ENCODE results near the gene PRKCQ. TPM values are rescaled to one million over a fixed set of nuclear protein-coding genes. Genes with fewer than 3 reads are reported as not detected.

Gene PRKCQ
- total and polyA plus RNA-seq, 2 of the 8 experiments (the other 6 are each of a cell fraction or from before 2014, with no cell fraction given), result 9.1 to 22.6 TPM

DNA sequence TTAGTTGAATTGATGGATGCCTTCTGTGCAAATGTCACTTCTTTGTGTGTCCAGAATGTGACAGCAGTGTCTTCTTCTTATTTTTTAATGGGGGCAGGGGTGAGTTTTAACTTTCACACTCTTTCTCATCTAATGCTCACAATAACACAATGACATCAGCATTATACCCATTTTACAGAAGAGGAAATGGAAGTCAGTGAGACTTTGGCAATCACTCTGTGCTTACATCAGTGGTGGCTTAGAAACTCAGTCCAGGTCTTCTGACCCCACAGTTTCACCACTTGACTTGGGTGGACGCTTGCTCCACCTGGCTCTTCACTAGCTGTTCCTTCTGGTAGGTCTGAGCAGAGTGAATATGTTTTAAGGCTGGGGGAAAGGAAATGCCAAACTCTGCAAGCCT lies 124.0 kb downstream of the PRKCQ start:
- no peak overlapping the region for H2AK5ac ChIP-seq (ENCODE audit: low read depth, low read length)
- no peaks in the 10 kb centered on the region for H3K79me2 ChIP-seq (ENCODE audit: control insufficient read depth in 1 of 2, insufficient read depth in 2 of 2, low read length in 2 of 2)
- H3K27ac ChIP-seq (ENCODE audit: low read depth, low read length), result no peak overlapping the region
- no peaks in the 10 kb centered on the region for H3K79me1 ChIP-seq (ENCODE audit: low read depth, low read length)
- TF ChIP-seq, protein P1, sequence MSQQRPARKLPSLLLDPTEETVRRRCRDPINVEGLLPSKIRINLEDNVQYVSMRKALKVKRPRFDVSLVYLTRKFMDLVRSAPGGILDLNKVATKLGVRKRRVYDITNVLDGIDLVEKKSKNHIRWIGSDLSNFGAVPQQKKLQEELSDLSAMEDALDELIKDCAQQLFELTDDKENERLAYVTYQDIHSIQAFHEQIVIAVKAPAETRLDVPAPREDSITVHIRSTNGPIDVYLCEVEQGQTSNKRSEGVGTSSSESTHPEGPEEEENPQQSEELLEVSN (IDR thresholded peaks at IDR 0.05), result no peak
- TF ChIP-seq ASH2L (IDR thresholded peaks at IDR 0.05; ENCODE audit: low read length), result no peak
- TF ChIP-seq, protein P2, sequence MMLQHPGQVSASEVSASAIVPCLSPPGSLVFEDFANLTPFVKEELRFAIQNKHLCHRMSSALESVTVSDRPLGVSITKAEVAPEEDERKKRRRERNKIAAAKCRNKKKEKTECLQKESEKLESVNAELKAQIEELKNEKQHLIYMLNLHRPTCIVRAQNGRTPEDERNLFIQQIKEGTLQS (IDR thresholded peaks at IDR 0.05; ENCODE audit: insufficient read depth, low read depth, low read length), result no peak
- TF ChIP-seq, protein P3, sequence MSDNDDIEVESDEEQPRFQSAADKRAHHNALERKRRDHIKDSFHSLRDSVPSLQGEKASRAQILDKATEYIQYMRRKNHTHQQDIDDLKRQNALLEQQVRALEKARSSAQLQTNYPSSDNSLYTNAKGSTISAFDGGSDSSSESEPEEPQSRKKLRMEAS (IDR thresholded peaks at IDR 0.05), result no peak
- no peak for TF ChIP-seq KDM4A (IDR thresholded peaks at IDR 0.05; ENCODE audit: low read depth, low read length, severe bottlenecking)
- TF ChIP-seq SIX5 (IDR thresholded peaks at IDR 0.05; ENCODE audit: low read depth, low read length), result no peak
- no peak for TF ChIP-seq POLR2AphosphoS5 (IDR thresholded peaks at IDR 0.05; ENCODE audit: low read depth, low read length)
- TF ChIP-seq GTF2F1 (IDR thresholded peaks at IDR 0.05; ENCODE audit: borderline replicate concordance, low read depth, low read length), result no peak
- no peak for TF ChIP-seq FOSL1 (IDR thresholded peaks at IDR 0.05; ENCODE audit: insufficient read depth, low read depth, low read length)
- TF ChIP-seq CTBP2 (IDR thresholded peaks at IDR 0.05; ENCODE audit: borderline replicate concordance, insufficient read depth, insufficient read length, low read length), result no peak
- WGBS, 2 experiments (ENCODE audit: extremely low coverage in 1 of 2, insufficient coverage in 1 of 2, insufficient read length in 1 of 2, insufficient replicate concordance in 2 of 2, low coverage in 1 of 2, low lambda C conversion rate in 2 of 2, missing lambda C conversion rate in 1 of 2), result 88% methylated on average over 1 of the region's 1 CpG; no CpG with 5 or more reads in 1 of the 2 experiments
- H3K18ac ChIP-seq (ENCODE audit: extremely low read depth, low read length), result no peak overlapping the region
- no peak overlapping the region for H4K8ac ChIP-seq (ENCODE audit: extremely low read depth, insufficient read depth, low read length)
- no peak overlapping the region for H3K9ac ChIP-seq (replicated peaks in 1 of 4; ENCODE audit: extremely low read depth in 1 of 4, low read depth in 3 of 4, low read length in 3 of 4)
- H3K36me3 ChIP-seq (ENCODE audit: control insufficient read depth in 2 of 4, insufficient read depth in 4 of 4, low read length in 3 of 4), result peaks cover 5 to 48% (median 17%) of the 10 kb centered on the region in 4 experiments; a peak in 7 of 8 replicates
- H3K4ac ChIP-seq (replicated peaks; ENCODE audit: insufficient read length, low read depth, low read length), result no peak overlapping the region
- H2BK5ac ChIP-seq (ENCODE audit: low read depth, low read length), result no peak overlapping the region
- CTCF ChIA-PET (ENCODE audit: partially characterized antibody), result interaction anchor here (1.0 kb wide), 1 partner anchor 8 kb away, joined by 3 read pairs; no protein-coding TSS in a partner anchor
- H3K27me3 ChIP-seq (replicated peaks in 1 of 4; ENCODE audit: control insufficient read depth in 3 of 4, extremely low read depth in 1 of 4, insufficient read depth in 3 of 4, low read length in 3 of 4), result no peaks in the 10 kb centered on the region
- H3K23me2 ChIP-seq (ENCODE audit: low read depth, low read length), result peaks cover 6% of the 10 kb centered on the region
- no peak overlapping the region for H3K14ac ChIP-seq (ENCODE audit: insufficient read length)
- H4K20me1 ChIP-seq (replicated peaks in 1 of 2; ENCODE audit: control insufficient read depth in 1 of 2, insufficient read depth in 2 of 2, low read length in 2 of 2), result peaks cover 0 to 3% of the 10 kb centered on the region in 2 experiments
- DNase-seq (ENCODE audit: low read depth in 1 of 2, low spot score in 2 of 2), result no peak
- no peak for FAIRE-seq
- H4K5ac ChIP-seq (ENCODE audit: insufficient read length, low read depth, low read length), result no peak overlapping the region
- no peak overlapping the region for H3K4me2 ChIP-seq (ENCODE audit: insufficient read depth in 1 of 2, low read depth in 2 of 2, low read length in 2 of 2)
- no peak overlapping the region for H2BK120ac ChIP-seq (replicated peaks; ENCODE audit: low read depth, low read length)
- H2BK12ac ChIP-seq (ENCODE audit: low read depth, low read length), result no peak overlapping the region
- no peak overlapping the region for H3K23ac ChIP-seq (ENCODE audit: insufficient read length)
- no peak overlapping the region for H2BK20ac ChIP-seq (ENCODE audit: low read length)
- no peak overlapping the region for H4K91ac ChIP-seq (replicated peaks; ENCODE audit: insufficient read length, low read length)
- H2AFZ ChIP-seq (ENCODE audit: low read length), result no peak overlapping the region
- H3K9me3 ChIP-seq (ENCODE audit: insufficient read depth in 2 of 2, low read depth in 1 of 2, low read length in 1 of 2), result no peaks in the 10 kb centered on the region; a peak in 1 of 4 replicates
- H3K56ac ChIP-seq (replicated peaks; ENCODE audit: insufficient read length, low read depth, low read length), result no peak overlapping the region
- POLR2A ChIA-PET (ENCODE audit: partially characterized antibody), result no interaction called here
- no peak overlapping the region for H2BK15ac ChIP-seq (ENCODE audit: low read length)
- no peaks in the 10 kb centered on the region for H3K4me1 ChIP-seq (replicated peaks in 1 of 4; ENCODE audit: control insufficient read depth in 3 of 4, insufficient read depth in 4 of 4, low read length in 3 of 4)
- H3K4me3 ChIP-seq (ENCODE audit: extremely low read depth in 1 of 4, insufficient read depth in 2 of 4, low read depth in 3 of 4, low read length in 4 of 4), result no peak overlapping the region
